Stimulated activated CD4-positive, alpha-beta T cell treated with anti-CD3 and anti-CD28 coated beads, TNF-alpha, amount 100 ng/mL, for 48 hours (primary cell): Measurements from ENCODE around the gene YWHAE.
"Not testable (repeated sequence)": the region's sequence is repeated elsewhere in the genome, so short reads cannot be mapped to it uniquely, and the experiment has no call there.

Source experiments
- DNase-seq, 3 donors: peaks; one replicate each; pipeline ENCODE4 v3.0.0-alpha.2; 2020; ENCODE audit warnings: low read depth in 3 of 3

The YWHAE gene

GRCh38 chr17:1374431-1375177 lies 25.4 kb downstream of the YWHAE start:
- no peak for DNase-seq

GRCh38 chr17:1373707-1374237 lies 26.2 kb downstream of the YWHAE start:
- no peak for DNase-seq

- DNase-seq, result no peak
Measured at GRCh38 chr17:1372618-1373017, 27.4 kb downstream of the YWHAE start.

DNA sequence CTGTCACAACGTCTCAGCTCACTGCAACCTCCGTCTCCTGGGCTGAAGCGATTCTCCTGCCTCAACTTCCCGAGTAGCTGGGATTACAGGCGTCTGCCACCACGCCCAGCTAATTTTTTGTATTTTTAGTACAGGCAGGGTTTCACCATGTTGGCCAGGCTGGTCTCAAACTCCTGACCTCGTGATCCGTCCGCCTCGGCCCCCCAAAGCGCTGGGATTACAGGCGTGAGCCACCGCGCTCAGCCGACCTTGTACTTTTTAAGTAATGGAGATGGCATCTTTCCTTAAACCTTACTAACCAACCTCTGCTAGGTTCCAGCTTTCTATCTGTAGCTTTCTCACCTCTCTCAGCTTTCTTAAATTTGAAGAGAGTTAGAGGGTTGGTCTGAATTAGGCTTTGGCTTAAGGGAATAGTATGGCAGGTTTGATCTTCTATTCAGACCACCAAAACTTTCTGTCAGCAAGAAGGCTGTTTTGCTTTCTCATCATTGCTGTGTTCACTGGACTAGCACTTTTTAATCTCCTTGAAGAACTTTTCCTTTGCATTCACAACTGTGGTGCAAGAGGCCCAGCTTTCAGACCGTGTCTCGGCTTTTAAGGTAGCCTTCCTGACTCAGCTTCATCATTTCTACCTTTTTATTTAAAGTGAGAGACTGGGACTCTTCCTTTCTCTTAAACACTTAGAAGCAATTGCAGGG lies 28.0 kb downstream of the YWHAE start:
- DNase-seq, result no peak

DNA sequence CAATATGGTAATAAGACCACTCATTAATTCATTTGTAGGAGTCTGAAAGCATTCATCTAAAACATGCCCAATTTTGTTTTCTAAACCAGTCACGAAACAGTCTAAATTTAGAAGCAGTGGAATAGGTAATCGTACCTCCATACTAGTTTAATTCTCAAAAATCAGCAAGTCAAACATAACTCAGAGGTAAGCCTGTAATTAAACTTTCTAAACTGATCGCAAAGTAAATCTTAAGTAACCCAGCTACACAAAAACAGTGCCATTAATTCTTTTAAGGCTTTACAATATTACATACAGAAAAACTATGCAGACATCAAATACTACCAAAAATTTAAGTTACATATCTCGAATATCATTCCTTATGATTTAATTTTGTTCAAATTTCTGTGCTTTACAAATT lies 31.4 kb downstream of the YWHAE start:
- DNase-seq, result no peak

GRCh38 chr17:1367351-1367745 lies 32.7 kb downstream of the YWHAE start:
- DNase-seq, result no peak

- no peak for DNase-seq
Measured at GRCh38 chr17:1366234-1366633, 33.8 kb downstream of the YWHAE start.

GRCh38 chr17:1365445-1366039 lies 34.5 kb downstream of the YWHAE start:
- peak in 2 of 3 donors; percentile 11 to 21 for DNase-seq

GRCh38 chr17:1362964-1363363 lies 37.1 kb downstream of the YWHAE start:
- no peak for DNase-seq

- DNase-seq, result no peak
Measured at GRCh38 chr17:1362065-1362848, 37.8 kb downstream of the YWHAE start.

GRCh38 chr17:1360975-1361374 lies 39.0 kb downstream of the YWHAE start:
- no peak for DNase-seq

GRCh38 chr17:1360315-1360714 lies 39.7 kb downstream of the YWHAE start:
- DNase-seq, result not testable (repeated sequence)

DNA sequence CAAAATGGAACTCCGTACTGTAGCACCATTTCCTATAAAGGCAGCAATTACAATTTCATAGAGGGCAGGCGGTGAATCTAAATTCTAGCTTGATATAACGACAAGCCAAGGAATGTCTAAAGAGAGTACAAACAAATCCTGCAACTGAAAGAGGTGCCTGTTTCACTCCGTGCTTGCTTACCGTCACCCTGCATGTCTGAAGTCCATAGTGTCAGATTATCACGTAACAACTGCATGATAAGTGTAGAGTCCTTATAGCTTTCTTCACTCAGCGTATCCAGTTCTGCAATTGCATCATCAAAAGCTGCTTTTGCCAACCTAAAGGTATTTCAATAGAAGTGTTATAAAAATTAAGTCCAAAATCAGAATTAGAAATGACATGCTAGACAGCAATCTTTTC lies 46.0 kb downstream of the YWHAE start:
- DNase-seq, result no peak

DNA sequence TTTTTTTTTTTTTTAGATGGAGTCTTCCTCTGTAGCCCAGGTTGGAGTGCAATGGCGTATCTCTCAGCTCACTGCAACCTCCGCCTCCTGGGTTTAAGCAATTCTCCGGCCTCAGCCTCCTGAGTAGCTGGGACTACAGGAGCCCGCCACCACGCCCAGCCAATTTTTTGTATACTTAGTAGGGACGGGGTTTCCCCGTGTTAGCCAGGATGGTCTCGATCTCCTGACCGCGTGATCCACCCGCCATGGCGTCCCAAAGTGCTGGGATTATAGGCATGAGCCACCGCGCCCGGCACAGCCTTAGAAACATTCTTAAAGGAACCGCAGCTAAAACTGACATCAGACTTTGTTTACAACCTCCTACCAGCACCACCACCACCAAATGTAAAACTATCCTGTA lies 47.5 kb downstream of the YWHAE start:
- not testable (repeated sequence) for DNase-seq

DNA sequence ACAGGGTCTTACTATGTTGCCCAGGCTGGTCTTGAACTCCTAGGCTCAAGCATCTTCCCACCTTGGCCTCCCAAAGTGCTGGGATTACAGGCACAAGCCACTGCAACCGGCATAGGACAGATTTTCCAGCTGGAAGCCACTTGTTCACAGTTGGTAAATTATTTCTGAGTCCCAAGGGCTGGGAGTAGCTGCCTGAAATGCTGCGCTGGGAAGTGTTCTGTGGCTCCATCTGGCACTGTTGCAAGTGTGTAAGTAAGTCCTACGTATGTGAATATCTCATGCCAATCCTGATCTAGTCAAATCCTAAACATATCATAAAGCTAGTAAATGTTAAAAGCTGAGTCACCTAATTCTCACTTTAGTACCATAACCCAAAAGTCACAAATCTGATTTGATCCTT lies 48.1 kb downstream of the YWHAE start:
- DNase-seq, result no peak

DNA sequence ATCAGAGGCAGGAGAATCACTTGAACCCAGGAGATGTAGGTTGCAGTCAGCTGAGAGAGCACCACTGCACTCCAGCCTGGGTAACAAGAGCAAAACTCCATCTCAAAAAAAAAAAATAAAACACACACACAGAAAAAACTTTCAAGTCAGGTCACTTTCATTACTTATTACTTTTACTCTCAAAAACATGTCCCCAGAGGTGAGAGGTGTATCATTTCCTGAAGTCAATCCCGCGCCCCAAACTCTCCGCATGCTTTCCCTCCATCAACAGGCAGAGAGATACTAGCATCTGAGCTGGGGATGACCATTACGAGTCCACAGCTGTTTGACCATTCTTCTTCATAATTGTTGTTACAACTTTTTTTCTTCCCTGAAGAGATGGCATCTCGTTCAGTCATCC lies 48.7 kb downstream of the YWHAE start:
- no peak for DNase-seq

DNA sequence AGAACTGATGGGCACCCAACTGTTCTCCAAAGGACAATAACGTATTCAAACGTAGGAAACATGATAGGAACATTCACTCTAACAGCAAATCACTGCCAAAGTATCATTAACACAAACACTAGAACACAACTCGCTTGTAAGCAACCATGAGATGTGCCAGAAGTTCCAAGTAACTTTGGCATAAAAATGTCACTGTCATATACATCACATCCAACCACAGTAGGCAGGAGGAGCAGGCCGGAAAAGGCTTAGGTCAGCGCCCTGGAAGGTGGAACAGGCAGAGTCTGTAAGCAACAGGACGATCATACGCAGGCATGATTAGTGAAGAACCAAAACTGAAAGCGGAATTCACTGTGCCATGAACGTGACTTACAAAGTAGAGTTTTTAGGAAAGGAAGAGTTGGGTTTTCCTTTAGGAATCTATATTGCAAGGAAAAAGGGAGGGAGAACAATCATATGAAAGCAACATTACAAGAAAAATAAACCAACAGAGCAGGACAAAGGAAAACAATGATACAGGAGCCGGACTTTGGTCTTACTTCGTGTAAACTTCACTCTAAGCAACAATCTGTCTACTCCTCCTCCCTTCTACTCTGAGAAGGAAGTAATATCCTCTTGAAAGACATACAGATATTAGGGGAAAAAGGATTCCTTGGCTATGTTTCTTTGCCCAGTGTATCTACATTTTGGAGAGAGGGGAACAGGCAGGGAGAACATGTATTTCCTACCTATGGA lies 52.3 kb downstream of the YWHAE start:
- no peak for DNase-seq

DNA sequence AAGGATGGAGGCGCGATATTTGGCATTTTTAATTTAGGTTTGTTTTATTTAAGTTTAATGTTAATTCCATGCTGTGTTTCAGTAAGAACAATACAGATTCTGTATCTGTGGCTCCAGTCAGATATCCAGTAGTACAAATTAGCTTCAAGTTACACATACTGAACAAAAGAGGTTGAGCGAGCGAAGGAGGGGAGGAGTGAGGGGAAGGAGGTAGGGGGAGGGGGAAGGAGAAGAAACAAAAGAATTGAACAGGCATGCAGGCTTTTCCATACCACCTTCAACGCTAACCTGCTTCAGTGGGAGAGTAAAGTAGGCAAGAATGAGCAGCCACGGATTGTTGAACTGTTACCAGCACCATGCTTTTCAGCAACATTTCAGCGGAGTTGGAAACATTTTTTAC lies 55.5 kb downstream of the YWHAE start:
- DNase-seq, result no peak

GRCh38 chr17:1343554-1343953 lies 56.5 kb downstream of the YWHAE start:
- DNase-seq, result no peak

DNA sequence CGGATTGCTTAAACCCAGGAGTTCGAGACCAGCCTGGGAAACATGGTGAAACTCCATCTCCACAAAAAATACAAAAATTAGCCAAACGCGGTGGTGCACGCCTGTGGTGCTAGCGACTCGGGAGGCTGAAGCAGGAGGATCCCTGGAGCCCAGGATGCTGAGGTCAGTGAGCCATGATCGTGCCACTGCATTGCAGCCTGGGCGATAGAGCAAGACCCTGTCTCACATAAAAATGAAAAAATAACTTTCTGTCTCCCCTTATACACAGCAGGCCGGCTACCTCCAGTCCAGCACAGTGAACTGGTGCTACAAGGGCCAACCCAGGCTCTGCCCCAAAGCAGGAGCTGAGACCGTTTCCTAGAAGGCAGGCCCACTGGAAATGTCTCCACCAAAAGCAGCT lies 59.7 kb downstream of the YWHAE start:
- DNase-seq, result no peak

DNA sequence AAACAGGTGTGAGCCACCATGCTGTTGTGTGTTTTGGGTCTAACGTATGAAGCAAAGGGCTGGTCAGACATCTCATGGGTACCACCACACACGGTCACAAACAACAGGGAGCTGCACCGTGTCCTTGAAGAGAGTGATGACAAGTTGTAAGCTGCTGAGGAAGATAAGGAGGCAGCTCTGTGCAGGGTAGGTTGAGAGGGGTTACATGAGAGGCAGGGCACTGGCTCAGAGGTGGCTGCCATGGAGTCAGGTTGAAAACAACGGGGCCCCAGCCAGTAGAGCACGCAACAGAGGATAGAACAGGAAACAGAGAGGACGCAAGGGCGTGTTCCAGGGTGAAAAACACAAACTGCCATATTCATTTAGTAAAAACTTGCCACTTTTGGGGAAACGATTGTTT lies 68.3 kb downstream of the YWHAE start:
- DNase-seq, result no peak
